WTC11 (cell line): ENCODE measurements around the gene USP34.

Experiments used
- ATF1 ChIP-seq: sonication (generic); formaldehyde crosslinking; IDR thresholded peaks from 2 replicates; pipeline ENCODE4 v1.8.1; 2023; ENCODE audit warnings: mild to moderate bottlenecking, moderate library complexity, missing genetic modification reagents
- CBFB ChIP-seq: sonication (generic); formaldehyde crosslinking; IDR thresholded peaks from 2 replicates; pipeline ENCODE4 v1.8.1; 2022; ENCODE audit warnings: mild to moderate bottlenecking, low read depth, missing genetic modification reagents
- MXD4 ChIP-seq: fragments of 250-450 bp; sonication (Bioruptor Pico); IDR thresholded peaks from 2 replicates; pipeline ENCODE4 v1.8.0; 2021; ENCODE audit warnings: mild to moderate bottlenecking, moderate library complexity, borderline replicate concordance
- SP1 ChIP-seq: sonication (generic); formaldehyde crosslinking; conservative IDR thresholded peaks from 2 replicates; pipeline ENCODE4 v1.8.1; 2022; ENCODE audit warnings: missing genetic modification reagents
- ZNF138 ChIP-seq: sonication (generic); formaldehyde crosslinking; conservative IDR thresholded peaks from 2 replicates; pipeline ENCODE4 v1.8.1; 2022; ENCODE audit warnings: mild to moderate bottlenecking, moderate library complexity, missing genetic modification reagents
- TF ChIP-seq, protein P1 (sequence below): fragments of 200-600 bp; IDR thresholded peaks from 2 replicates; pipeline ENCODE4 v1.8.0; 2022; ENCODE audit warnings: antibody characterized with exemption
- TF ChIP-seq, protein P2 (sequence below): sonication (generic); formaldehyde crosslinking; IDR thresholded peaks from 2 replicates; pipeline ENCODE4 v1.8.1; 2023; ENCODE audit warnings: mild to moderate bottlenecking, moderate library complexity, missing genetic modification reagents
- TF ChIP-seq, protein P3 (sequence below): sonication (generic); formaldehyde crosslinking; IDR thresholded peaks from 2 replicates; pipeline ENCODE4 v1.8.0; 2022; ENCODE audit warnings: mild to moderate bottlenecking, missing genetic modification reagents
- TF ChIP-seq, protein P4 (sequence below): sonication (generic); formaldehyde crosslinking; IDR thresholded peaks from 2 replicates; pipeline ENCODE4 v1.8.1; 2023; ENCODE audit warnings: mild to moderate bottlenecking, missing genetic modification reagents

DNA sequence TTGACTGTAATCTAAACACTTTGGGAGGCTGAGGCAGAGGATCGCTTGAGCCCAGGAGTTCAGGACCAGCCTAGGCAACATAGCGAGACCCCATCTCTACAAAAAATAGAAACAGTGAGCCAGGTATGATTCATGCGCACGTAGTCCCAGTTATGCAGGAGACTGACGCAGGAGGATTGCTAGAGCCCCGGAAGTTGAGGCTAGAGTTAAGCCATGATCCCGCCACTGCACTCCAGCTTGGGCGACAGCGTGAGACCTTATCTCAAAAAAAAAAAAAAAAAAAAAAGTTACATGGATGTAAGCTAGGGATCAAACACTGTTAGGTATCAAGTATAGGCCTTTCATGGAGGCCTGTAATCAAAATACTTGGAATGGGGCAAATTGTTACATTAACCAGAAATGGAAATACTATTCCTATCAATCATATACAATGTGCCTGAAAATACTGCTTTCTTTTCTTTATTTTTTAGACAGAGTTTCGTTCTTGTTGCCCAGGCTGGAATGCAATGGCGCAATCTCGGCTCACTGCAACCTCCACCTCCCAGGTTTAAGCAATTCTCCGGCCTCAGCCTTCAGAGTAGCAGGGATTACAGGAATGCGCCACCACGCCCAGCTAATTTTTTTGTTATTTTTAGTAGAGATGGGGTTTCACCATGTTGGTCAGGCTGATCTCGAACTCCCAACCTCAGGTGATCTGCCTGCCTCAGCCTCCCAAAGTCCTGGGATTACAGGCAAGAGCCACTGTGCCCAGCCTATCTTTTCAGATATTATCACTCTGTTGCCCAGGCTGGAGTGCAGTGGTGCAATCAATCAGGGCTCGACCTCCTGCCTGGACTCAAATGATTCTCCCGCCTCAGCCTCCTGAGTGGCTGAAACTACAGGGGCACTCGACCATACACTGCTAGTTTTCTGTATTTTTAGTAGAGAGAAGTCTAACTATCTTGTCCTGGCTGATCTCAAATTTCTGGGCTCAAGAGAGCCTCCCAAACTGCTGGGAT lies 40.1 kb upstream of the USP34 start:
- TF ChIP-seq ZNF138 (no peak), MXD4 (no peak), ATF1 (CRISPR knock-in tag) (no peak), CBFB (CRISPR knock-in tag) (no peak), SP1 (CRISPR knock-in tag) (no peak)
- TF ChIP-seq, protein P1, sequence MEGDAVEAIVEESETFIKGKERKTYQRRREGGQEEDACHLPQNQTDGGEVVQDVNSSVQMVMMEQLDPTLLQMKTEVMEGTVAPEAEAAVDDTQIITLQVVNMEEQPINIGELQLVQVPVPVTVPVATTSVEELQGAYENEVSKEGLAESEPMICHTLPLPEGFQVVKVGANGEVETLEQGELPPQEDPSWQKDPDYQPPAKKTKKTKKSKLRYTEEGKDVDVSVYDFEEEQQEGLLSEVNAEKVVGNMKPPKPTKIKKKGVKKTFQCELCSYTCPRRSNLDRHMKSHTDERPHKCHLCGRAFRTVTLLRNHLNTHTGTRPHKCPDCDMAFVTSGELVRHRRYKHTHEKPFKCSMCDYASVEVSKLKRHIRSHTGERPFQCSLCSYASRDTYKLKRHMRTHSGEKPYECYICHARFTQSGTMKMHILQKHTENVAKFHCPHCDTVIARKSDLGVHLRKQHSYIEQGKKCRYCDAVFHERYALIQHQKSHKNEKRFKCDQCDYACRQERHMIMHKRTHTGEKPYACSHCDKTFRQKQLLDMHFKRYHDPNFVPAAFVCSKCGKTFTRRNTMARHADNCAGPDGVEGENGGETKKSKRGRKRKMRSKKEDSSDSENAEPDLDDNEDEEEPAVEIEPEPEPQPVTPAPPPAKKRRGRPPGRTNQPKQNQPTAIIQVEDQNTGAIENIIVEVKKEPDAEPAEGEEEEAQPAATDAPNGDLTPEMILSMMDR = no peak
- TF ChIP-seq, protein P2, sequence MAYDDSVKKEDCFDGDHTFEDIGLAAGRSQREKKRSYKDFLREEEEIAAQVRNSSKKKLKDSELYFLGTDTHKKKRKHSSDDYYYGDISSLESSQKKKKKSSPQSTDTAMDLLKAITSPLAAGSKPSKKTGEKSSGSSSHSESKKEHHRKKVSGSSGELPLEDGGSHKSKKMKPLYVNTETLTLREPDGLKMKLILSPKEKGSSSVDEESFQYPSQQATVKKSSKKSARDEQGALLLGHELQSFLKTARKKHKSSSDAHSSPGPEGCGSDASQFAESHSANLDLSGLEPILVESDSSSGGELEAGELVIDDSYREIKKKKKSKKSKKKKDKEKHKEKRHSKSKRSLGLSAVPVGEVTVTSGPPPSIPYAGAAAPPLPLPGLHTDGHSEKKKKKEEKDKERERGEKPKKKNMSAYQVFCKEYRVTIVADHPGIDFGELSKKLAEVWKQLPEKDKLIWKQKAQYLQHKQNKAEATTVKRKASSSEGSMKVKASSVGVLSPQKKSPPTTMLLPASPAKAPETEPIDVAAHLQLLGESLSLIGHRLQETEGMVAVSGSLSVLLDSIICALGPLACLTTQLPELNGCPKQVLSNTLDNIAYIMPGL (CRISPR knock-in tag) = no peak
- TF ChIP-seq, protein P3, sequence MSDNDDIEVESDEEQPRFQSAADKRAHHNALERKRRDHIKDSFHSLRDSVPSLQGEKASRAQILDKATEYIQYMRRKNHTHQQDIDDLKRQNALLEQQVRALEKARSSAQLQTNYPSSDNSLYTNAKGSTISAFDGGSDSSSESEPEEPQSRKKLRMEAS (CRISPR knock-in tag) = no peak
- TF ChIP-seq, protein P4, sequence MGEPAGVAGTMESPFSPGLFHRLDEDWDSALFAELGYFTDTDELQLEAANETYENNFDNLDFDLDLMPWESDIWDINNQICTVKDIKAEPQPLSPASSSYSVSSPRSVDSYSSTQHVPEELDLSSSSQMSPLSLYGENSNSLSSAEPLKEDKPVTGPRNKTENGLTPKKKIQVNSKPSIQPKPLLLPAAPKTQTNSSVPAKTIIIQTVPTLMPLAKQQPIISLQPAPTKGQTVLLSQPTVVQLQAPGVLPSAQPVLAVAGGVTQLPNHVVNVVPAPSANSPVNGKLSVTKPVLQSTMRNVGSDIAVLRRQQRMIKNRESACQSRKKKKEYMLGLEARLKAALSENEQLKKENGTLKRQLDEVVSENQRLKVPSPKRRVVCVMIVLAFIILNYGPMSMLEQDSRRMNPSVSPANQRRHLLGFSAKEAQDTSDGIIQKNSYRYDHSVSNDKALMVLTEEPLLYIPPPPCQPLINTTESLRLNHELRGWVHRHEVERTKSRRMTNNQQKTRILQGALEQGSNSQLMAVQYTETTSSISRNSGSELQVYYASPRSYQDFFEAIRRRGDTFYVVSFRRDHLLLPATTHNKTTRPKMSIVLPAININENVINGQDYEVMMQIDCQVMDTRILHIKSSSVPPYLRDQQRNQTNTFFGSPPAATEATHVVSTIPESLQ (CRISPR knock-in tag) = no peak
